ENCODE measurements around the gene STK31.

DNA sequence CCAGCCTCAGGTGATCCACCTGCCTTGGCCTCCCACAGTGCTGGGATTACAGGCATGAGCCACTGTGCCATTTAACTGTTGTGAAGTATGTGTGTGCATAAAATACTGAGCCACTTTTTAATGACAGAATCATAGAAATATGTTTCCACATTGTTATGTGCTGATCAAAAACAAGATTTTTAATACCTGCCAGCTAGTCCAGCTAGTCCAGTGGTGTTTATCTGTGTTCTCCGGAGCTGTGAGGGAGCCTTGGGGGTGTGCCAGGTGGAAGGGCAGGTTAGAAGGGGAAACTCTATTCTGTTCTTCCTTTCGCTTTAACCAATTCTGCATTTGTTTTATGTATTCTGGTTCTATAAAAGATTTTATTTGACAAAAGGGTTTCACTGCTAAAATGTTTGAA, 23.0 kb upstream of the STK31 start:
- TF ChIP-seq POLR2AphosphoS5 (IDR thresholded peaks at IDR 0.05; ENCODE audit: low read depth, low read length) (no peak), POLR2A (IDR thresholded peaks at IDR 0.05; ENCODE audit: low read depth, low read length) (no peak), TAF1 (IDR thresholded peaks at IDR 0.05; ENCODE audit: low read depth, low read length) (no peak), POU2F2 (IDR thresholded peaks at IDR 0.05; ENCODE audit: low read depth, low read length) (no peak)
